ENCODE measurements around the gene SH2D1A.
A peak's percentile ranks its signal among the peaks of the same experiment; 100 is the strongest.
"Not testable (repeated sequence)": the region's sequence is repeated elsewhere in the genome, so short reads cannot be mapped to it uniquely, and the experiment has no call there.

The SH2D1A gene

DNA sequence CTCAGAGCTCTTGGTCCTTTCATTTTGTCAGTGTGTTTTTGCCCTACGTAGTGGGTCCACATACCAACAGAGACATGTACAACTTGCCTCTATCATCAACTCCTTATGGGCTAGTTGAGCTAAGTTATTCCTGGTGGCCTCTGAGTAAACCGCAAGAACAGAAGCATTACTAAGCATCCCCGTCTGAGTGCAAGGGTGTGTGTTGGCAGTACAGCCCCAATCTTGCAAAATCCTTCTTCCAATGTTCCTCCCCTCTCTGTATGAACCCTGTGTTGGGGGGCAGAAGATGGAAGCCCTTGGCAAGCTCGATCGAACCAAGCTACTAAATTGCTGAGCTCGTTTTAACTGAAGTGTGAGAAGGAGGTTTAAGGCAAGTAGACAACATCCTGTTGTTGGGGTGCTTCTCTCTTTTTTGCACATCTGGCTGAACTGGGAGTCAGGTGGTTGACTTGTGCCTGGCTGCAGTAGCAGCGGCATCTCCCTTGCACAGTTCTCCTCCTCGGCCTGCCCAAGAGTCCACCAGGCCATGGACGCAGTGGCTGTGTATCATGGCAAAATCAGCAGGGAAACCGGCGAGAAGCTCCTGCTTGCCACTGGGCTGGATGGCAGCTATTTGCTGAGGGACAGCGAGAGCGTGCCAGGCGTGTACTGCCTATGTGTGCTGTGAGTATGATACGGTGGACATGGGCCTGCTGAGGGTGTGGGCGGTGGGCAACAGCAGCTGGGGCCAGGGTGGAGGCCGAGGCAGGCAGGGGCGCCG is at the start of gene SH2D1A:
Gene SH2D1A (plus strand): TSS at position 447 of the 760 bp plus-strand sequence. CDS start 80 bp downstream, at position 527.
- DNase-seq = peak; percentile 6

DNA sequence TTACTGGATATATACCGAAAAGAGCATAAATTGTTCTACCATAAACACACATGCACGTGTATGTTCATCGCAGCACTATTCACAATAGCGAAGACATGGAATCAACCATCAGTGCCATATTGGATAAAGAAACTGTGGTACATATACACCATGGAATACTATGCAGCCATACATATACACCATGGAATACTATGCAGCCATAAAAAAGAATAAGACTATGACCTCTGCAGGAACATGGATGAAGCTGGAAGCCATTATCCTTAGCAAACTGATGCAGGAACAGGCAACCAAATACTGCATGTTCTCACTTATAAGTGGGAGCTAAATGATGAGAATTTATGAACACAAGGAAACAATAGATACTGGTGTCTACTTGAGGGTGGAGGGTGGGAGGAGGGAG is 47.0 kb upstream of the SH2D1A start:
- DNase-seq = not testable (repeated sequence)

DNA sequence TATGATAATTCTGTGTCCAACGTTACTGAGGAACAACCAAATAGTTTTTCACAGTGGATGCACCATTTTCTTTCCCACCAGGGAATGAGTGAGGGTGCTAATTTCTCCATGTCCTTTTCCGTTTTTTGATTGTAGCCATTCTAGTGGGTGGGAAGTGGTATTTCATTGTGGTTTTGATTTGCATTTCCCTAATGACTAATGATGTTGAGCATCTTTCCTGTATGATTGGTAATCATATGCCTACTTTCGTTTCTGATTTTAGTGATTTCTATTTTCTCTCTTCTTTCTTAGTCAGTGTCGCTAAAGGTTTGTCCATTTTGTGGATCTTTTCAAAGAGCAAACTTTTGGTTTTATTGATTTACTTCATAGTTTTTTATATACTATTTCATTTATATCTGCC is 46.0 kb upstream of the SH2D1A start:
- no peak for DNase-seq

DNA sequence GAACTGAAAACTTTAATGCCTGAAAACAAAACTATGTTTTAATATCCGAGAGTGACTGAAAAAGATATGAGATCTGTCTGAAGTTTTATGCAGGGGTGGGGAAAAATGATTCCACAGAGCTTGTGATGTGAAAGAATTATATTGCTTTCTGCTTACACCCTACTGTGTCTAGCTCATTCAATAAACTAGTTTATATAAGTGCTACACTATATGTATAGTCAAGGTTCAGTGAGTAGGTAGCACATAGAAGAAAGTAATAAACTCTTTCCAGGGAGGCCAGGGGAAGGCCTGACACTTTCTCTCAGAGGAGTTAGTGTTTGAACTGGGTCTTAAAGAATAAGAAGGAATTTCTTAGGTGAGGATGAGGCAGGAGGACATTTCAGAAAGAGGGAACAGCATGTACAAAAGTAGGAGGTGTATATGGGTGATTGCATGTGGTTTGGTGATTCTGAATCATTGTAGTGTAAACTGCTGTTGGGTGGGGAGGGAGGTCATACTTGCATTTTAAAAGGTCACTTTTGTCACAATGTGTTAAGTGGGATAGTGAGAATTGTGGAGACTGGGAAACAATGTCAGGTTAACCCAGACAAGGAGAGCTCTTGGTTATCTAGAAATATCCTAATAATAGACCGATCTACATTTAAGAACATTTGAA is 39.0 kb upstream of the SH2D1A start:
- DNase-seq = no peak

DNA sequence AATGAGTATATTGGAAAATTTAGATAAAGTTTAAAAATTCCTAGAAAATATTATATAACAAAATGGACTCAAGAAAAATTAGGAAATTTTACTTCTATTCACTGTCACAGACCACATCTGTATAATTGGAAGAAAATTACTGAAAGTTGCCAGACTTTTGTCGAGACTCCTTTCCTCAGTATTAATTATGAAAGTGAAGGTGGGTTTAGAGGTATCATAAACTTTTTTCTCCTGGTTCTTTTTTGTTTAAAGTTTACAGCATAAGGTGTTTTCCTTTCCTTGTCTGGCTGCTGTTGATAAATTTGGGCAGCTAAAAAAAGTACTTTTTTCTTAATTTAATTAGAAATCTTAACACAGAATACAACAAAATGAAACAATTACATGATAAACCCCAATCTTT is 20.6 kb upstream of the SH2D1A start:
- no peak for DNase-seq

DNA sequence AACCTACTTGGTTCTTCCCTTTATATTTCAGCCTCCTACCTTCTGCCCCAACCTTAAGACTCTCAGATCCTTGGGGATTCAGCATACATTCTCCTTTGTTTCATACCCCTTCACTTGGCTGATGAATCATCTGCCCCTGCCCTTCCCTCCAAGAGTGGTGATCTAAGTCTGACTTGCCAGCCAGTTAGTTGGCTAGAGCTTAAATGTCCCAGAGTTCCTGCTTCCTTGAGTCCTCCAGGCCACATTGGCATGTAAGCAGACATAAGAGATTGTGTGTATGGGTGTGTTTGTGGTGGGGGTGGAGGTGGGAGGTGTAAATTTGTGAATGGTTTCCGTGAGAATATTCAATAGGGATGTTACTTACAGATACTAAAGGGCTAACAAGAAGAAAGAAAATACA is 17.6 kb upstream of the SH2D1A start:
- DNase-seq = no peak

DNA sequence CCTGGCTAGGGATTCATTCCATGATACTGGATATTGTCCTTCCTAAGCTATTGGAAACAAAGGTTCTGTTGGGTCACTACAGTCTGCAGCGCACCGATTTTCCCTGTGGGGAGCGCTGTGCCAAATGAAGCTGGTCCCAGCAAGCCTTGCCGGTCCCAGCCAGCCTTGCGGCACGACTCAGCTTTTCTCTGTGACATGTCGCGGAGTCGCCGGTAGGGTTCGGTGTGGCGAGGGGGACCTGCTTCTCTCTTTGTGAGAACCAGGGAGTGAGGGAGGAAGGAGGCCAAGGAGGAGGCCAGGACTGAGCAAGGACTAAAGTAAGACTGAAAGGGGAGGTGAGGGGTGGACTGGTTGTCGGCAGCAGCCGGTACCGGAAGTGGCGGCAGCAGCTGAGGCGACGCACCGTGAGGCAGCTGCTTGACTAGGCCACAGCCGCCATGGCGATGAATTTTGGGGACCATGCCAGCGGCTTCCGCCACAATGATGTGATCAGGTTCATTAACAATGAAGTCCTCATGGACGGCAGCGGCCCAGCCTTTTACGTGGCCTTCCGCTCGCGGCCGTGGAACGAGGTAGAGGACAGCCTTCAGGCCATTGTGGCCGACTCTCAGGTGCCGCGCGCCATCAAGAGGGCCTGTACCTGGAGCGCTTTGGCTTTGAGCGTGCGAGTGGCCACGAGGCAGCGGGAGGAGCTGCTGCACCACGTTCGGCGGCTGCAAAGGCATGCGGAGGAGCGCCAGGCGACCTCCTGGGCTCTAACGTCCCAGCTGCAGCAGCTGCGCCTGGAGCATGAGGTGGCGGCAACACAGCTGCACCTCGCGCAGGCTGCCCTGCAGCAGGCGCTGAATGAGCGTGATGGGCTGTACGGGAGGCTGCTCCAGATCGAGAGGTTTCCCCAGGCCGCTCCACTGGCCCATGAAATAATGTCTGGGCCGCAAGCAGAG is 13.6 kb upstream of the SH2D1A start, which contains the start of gene TEX13D:
Gene TEX13D (plus strand): TSS at position 180 of the 944 bp plus-strand sequence. CDS start 258 bp downstream, at position 438.
- no peak for DNase-seq

DNA sequence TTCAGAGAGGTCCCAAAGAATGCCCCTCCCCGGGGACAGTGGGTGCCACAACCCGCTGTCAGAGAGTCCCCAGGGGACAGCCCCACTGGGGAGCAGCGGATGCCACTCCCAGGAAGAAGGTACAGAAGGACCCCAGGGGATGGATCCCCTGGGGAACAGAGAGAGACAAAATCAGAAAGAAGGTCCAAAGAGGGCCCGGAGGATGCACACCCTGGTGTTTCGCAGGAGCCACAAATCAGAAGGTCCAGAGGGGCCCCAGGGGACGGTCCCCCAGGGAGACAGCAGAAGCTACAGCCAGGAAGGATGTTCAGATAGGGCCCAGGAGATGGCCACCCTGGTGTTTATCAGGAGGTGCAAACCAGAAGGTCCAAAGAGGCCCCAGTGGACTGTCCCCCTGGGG is 12.5 kb upstream of the SH2D1A start:
- no peak for DNase-seq

DNA sequence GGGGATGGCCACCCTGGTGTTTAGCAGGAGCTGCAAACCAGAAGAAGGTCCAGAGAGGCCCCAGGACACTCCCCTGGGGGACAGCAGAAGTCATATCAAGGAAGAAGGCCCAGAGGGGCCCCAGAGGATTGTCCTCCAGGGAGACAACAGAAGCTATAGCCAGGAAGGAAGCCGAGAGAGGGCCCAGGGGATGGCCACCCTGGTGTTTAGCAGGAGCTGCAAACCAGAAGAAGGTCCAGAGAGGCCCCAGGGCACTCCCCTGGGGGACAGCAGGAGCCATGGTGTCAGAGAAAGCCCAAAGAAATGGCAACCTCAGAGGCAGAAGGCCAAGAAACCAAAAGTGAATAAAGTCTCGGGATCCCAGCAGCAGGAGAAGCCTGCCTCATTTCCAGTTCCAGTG is 11.8 kb upstream of the SH2D1A start:
- not testable (repeated sequence) for DNase-seq

DNA sequence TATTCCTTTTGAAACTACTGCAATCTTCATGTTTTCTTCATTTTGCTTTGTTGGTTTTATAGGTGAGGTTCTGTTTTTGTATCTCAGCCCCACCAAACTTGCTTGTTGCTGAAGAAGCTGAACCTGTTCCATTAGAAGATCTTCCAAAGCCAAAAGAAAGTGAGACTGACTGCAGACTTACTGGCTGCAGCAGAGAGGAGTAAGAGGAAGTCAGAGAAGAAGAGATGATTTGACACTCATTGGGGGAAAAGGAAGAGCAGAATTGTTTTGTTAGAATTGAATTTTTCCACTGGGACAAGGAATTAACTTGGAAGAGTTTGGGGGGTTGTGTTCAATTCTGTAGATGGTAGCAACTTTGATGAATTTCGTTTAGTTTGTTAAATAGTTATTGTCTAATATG is 10.8 kb upstream of the SH2D1A start:
- no peak for DNase-seq

DNA sequence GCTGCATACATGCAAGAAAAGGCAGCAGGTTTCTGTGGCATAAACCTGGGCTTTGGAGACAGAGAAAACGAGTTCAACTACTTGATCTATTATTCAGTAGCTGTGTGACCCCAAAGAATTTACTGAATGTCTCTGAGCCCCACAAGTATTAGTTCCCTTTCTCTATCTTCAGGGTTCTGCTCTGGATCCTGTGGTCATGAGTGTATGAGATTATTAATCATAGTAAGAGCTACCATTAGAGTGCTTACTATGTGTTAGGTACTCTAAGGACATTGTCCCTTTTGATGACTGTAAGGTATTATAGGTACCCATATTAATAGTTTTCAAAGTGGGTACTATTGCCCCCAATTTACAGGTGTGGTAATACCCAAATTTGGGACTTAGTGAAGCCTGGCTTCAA is 8.4 kb upstream of the SH2D1A start:
- DNase-seq = no peak

DNA sequence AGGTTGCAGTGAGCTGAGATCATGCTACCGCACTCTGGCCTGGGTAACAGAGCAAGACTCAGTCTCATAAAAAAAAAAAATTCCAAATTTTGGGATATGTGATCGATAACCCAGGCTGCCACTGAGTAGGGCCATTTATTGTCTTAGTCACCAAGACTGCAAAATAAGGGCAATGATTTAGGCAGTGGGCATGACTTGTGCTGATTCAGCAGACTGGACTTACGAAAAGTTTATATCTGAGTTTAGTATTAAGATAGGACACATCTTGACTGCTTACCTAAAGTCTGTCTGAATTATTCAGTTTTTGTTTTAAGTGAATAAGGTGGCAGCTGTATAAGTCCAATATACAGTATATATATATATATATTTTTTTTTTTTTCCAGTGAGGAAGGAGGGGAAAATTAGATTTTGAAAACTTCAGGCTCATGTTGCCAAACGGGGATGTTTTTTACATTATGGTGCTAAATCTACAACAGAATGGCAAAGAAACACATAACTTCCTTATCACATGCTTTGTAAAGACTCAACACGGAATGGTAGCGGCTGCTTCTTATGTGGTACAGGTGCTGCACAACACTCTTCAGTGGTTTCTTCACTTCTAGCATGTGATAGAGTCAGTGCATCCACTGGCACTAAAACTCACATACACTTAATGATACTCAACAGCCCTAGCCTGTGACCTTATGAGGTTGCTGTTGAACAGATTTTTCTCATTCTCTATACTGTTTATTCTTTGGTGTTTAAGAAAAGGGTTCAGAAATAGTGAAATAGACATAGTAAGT is 7.4 kb upstream of the SH2D1A start:
- peak; percentile 5 for DNase-seq

DNA sequence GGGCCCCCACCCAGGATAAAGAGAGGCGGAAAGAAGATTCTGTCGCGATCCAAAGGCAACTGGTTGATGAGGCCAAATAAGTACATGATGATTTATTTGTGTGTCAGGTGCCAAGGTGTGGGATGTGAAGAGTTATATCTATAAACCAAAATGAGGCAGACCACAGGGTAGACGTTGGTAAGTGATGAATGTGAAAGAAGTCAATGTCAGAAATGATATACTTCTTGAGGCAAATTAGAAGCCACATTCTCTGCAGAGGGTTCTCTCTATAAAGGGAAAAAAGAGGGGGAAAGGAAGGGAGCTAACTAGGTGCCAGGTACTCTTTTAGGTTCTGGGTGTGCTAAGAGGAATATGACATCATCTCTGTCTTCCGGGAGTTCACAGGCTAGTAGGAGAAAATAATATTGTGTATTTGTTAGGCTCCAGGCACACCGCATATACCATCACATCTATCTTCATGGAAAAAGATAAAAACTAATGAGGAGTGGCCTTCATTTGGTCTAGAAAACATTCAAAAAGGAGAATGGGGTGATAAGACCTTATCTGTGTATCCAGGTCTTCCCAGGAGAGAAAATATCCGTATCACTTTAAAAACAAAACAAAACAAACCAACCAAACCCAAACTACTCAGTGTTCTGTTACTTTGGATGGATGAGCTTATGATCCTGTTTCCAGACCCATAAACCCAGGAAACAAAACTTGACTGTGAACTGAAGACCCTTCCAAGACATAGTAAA is 4.8 kb upstream of the SH2D1A start:
- no peak for DNase-seq

DNA sequence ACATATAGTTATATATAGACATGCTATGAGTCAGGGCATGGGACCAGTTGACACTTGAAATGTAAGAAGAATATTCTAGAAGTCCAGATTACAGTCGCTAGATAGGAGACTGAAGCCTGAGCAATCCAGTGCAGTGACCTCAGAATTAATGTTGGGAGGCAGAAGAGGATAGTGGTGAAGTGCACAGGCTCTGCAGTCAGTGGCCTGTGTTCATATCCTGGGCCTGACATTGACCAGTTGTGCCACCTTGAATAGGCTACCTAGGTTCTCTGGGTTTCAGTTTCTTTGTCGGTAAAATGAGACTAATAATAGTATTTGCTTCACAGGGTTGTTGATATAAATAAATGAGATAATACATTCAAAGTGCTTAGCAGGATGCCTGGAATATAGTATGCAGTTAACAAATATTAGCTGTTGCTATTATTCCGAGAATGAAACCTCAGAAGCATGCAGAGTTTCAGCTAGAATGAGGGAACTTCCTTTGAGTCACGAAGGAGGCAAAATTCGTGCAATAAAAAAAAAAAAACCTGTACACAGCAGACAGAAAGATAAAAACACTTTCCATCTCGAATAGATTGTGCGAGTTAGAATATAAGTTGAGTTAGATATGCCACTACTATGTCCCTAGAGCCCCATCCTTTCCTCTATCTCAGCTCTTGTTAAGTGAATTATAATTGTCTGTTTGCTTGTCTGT is 4.0 kb upstream of the SH2D1A start:
- no peak for DNase-seq

DNA sequence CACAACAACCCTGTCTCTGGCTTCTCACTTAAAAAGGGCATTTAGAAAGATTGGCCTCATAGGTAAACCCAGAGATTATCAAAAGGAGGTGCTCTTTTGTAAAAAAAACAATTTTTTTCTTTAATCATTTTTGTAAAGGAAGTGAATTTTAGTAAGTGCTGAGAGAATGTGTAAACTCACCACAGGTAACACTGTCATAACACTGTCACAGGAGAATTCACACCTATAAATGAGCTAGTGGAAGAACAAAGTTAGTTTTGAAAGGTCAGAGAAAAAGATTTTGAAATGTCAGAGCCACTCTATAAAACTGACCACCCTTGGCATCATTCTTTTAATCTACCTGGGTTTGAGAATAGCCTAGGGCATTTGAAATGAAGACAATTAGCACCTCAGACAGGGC is 3.3 kb upstream of the SH2D1A start:
- DNase-seq = no peak

DNA sequence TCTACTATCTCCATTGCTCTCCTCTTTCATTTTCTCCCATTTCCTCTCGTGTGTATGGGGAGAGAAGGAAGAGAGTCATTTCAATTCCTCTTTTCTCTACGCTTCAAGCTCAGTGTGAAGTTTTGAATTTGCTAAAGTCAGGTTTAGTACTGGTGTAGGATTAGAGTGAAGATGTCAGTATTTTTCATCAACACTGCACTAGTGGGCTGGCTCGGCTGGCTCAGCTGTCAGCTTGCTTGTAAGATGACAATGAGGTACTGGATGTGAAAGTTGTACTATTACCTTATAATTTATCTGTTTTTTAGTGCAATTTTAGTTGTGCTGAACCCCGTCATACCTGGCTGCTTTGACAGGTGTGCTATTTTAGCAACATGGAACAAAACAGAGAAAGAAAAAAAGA is 2.1 kb upstream of the SH2D1A start:
- DNase-seq = no peak

DNA sequence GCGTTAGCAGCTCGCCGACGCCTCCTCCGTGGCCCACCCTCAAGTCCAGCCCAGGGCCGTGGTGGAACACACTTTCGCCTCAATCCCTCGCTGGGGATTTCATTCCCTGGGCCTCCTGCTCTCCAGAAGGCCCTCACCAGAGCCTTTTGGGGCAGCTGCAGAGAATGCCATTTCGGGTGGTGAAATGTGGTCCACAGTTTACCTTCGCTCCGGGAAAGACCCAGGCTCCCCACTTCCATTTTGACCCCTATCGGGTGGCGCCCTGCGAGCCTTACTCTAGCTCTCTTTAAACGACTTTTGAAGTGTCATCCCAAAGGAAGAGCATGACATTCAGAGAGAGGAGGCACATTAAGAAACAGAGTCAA is 496 bp downstream of the SH2D1A start:
- no peak for DNase-seq

DNA sequence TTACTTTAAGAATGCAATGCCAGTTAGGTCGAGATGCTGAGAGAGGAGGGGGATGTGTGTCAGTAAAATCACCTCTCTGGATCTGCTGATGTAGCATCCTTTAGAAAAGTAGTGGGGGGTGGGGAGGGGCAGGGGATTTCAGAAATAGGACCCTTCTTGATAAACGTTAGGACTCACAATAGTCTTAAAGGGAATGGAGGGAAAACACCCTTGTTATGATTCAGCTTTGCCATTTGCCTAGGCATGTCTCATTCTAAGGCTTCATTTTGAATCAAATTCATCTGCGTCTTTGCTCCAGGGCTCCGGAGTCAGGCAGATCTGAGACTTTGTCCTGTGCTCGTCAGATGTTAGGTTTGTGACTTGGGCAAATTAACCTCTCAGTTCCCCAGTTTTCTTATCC is 879 bp downstream of the SH2D1A start:
- peak; percentile 21 for DNase-seq

DNA sequence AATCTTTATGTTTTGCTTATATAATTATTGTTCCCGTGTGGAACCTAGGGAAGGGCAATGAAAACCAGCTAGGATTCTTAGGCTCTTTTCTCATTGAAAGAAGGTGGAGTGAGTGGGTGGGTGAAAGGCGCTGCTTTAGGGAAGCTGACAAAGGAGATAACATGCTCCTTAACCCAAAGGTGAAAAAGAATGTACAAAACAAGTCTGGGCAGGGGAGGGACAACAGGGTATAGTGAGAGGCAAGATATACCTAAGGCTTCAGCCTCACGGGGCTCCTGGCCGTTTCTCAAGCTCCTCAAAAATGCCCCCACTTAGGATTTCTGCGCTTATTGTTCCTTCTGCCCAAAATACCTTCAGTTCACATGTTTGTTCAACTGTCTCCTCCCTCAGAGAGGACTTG is 1.8 kb downstream of the SH2D1A start:
- no peak for DNase-seq

DNA sequence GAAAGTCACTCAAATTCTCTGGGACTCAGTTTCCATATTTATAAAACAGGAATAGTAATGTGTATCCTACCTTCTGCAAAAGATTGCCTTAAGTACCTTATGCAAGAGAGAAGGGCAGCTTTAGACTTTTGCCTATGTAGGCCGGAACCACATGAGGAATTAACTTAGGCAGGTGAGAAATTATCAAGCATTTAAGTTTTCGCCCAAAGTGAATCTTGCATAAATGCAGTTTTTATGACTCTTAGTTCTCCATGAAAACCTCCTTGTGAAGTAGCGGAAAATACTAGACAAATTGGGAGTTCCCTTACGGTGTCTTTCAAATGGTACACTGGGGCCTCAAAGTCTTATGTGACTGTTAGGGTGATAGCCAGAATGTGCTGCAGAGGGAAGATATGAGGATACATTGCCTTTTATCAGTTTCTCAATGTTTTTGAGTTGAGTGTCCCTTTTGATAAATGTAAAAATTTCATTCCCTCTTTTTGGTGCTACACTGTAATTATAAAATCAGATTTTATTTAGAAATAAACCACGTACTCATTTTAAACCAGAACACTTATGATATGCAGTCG is 2.6 kb downstream of the SH2D1A start:
- DNase-seq = no peak

DNA sequence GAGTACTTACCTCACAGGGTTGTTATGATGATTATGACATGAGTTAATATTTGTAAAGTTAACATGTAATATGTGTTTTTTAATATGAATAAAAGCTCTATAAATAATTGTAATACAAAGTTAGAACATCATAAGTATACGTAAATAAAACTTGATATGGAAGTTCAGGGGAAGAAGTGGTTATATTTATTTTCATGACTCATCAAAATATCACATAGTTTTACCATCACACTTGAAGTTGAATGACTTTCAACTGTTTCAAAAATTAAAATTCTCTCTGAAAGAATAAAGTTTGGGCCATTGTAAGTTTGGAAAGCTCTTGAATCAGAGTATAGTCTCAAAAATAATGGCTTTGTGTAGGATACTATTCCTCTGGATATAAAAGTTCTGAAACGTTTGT is 8.3 kb downstream of the SH2D1A start:
- DNase-seq = no peak
